Non-pigmented ciliary epithelial cell (primary cell): ENCODE measurements around the gene TENM3.

Experiments used
- DNase-seq: peaks from one replicate; pipeline ENCODE4 v3.0.0-alpha.2; 2010; ENCODE audit warnings: low read depth

Gene TENM3

DNA sequence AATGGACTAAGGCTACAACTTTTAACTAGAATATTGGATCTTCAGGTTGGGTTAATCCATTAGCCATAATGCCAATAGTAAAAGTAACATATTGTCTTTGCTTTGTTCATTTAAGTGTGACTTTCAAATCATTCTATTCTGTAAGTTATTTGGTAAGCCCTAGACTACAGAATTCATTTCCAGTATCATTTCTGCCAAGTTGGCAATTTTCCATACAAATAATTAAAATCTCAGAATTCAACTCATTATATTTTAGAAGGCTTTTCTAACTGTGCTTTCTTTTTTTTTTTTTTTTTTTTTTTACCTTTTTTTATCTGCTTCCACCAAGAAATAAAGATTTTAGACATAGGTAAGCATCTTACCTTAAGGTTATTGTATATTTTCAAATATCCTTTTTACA lies 500.6 kb downstream of the TENM3 start:
- DNase-seq: no peak

DNA sequence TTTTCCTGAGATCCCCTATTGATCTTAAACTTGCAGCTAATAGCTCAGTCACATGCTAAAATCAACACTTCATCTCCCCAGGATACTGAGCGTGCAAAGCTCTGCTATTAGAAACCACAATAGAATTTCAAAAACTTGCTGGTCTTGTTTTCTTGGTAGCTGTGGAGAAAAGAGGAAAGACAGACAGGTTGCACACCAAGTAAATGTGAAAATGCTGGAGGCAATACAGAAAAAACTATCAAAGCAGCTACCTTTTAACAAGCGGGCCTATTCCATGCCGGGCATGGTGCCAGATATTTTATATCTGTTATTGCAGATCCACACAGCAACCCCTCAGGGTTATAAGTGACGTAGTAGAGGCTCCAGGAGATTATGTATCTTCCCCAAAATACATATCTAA lies 502.0 kb downstream of the TENM3 start:
- no peak for DNase-seq

DNA sequence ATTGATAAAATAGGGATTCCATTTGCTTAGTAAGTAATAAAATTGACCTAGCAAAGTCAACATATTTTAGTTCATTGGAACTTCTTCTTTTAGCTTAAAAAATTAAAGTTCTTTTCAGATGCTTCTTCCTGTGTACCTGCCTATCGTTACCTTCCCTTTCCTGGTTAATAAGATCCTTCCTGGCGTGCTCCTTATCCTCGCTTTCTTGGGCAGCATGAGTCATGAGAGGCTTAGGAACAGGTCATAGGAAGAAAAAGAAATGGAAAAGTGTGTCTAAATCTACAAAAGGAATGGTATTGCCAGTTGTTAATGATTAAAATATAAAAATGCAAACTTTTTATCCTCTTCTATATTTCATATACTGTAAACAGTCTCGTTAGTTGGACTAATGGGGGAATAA lies 503.7 kb downstream of the TENM3 start:
- no peak for DNase-seq

DNA sequence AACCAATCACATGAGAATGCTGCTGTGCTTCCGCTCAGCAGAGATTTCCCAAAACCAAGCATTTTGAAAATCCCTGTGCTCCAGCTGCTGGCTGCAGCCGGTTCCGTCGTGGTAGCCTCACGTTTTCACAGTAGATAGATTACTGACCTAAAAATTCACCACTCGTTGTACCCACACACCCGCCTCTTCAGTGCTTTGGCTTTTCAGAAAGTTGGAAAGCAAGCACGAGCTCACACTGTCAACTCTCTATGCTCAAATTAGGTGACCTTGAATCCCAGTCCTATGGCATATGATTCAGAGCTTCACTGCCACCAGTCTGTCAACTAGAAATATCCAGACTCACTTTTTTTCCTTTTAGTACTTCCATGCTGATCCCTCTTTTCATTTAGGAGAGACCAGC lies 505.1 kb downstream of the TENM3 start:
- no peak for DNase-seq

DNA sequence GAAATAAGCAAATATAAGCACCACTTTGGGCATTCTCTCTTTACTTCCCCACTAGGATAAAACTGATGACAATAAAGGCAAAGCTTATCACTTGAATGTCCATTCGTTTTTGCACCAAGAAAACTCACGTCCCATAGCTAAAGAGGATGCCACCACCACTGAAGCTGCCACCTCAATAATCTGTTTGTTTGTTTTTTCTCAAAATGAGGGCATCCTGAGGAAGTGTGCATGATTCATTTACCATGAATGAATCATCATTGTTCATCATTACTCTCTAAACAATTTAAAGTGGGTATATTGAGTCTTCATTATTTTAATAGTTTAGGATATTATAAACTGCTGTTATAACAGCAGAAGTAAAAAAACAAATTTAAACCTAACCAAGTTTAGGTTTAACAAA lies 505.7 kb downstream of the TENM3 start:
- DNase-seq: no peak

DNA sequence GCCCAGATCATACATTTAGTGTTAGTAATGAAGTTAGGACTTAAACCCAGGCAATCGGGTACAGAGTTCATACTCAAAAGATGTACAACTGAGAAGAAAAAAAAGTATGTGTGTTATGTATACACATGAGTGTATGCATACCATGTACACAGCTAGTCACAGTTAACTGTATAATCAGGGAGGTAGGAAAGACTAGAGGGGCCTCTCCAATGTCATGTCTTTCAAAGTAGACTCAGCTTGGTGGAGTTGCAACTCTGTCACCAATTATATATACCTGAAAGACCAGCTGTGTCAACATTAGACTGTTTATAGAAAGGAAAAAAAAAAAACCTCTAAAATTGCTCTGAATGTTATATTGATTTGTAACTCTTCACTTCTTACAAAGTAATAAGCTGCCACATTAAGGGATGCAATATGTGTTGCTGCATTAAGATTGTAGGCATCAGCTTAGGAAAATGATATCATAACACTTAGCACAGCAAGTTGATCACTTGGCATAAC lies 506.5 kb downstream of the TENM3 start:
- no peak for DNase-seq

DNA sequence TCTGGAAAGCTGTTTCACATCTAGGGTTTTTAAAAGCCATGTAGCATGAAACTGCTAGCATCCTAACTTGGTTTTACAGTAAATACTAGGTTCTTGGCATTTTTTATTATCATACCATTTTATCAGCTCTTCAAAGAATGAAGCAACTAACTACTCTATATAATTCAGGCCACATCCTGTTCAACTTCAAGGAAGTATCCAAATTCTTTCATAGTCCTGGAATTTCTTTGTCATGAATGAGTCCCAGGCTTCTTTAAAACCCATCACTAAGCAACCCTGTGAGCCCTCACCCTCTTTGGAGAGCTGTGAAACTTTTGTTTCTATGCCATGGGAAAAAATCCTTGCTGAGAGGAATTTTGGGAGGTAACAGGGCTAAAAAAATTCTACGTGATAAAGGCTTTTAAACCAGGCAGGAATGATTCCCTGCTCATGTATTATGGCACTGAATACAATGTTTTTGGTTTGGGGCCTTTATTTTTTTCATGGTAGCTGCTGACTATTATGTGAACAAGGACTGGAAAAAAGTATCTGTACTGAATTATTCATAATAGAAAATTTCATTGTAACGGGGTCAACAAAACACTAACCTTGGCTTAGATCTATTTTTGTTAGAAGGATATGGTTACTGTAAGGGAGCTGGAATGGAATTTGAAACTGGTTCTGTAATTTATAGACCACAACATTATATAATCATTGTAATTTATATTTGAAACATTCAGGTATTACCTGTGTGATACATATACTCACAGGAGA lies 509.1 kb downstream of the TENM3 start:
- peak; percentile 65 for DNase-seq

DNA sequence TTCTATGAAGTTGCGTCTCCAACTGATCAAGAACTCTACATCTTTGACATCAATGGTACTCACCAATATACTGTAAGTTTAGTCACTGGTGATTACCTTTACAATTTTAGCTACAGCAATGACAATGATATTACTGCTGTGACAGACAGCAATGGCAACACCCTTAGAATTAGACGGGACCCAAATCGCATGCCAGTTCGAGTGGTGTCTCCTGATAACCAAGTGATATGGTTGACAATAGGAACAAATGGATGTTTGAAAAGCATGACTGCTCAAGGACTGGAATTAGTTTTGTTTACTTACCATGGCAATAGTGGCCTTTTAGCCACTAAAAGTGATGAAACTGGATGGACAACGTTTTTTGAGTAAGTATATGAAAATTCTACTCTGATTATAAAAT lies 511.7 kb downstream of the TENM3 start:
- DNase-seq: no peak

DNA sequence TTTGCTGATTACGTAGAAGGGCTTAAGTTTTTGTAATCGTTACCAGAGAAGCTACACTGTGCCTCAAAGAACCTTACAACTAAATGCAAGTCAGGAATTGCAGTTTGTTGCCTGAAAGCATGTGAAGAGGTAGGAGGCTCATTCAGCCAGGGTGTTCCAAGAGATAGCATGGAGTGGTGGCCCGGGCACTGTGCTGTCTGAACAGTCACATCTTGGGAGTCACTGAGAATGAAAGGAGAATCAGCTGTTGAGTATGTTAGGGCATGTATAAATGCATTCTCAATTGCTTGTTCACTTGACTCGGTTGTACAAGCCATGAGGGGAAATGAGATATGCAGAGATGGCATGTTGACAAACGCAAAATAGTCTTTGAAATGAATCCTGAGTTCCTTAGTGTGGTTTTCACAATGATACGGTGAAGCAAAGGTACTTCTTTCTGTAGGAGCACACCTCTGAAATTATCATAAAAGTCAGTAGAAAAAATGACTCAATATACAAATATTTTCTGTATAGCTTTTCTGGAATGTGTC lies 513.0 kb downstream of the TENM3 start:
- no peak for DNase-seq

DNA sequence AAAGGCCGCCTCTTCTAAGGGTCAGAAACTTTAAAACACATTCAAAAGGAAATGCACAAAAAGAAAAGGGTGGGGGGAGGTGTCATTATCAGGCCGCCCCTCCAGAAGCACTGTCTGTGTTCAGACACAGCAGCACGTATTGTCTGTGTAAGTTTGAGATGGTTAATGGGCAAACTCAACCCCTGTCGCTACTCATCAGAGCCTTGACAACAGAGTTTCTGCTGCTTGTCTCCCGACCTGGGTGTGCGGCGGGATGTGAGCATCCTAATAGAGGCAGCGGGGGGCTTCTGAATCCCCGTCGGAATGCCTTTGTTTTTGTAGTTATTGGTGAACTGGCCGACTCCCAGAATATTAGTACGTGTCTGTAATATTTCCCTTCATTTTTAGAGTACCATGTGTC lies 515.1 kb downstream of the TENM3 start:
- DNase-seq: no peak

DNA sequence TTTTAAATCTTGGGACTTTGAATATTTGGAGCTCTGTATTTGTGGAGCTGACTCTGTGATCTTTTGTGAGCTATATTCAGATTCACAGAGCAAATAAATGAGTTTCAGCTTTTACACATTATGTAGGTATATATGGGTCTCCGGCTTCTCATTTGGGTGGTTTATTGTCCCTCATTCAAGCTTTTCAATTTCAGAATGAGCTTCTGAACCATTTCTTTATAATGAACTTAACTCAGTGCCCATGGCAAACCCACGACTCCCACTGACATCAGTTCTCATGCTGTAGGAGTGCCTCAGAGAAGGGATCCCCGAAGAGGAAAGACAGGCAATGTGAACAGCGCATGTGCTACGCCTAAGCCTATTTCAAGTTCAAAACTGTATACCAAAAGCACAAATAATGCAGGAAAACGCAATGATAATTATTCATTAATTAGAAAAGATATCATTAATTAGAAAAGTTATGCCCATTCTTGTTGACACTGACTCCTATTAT lies 517.4 kb downstream of the TENM3 start:
- DNase-seq: no peak

DNA sequence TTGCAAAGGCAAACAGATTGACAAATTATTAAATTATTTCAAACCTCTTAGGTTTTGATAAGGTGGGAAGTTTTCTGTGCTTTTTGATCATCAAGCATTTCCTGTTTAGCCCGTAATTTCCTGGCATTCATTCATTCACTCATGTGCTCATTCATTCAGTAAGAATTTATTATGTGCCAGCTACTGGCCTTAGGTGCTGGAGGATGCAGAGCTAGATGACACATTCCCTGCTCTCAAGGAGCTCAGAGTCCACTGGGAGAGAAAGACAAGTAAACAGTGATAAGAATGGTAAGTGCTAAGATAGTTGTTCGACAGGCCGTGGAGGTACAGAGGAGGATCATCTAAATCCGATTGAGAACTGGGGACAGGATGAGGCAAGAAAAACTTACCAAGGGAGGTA lies 520.9 kb downstream of the TENM3 start:
- no peak for DNase-seq

DNA sequence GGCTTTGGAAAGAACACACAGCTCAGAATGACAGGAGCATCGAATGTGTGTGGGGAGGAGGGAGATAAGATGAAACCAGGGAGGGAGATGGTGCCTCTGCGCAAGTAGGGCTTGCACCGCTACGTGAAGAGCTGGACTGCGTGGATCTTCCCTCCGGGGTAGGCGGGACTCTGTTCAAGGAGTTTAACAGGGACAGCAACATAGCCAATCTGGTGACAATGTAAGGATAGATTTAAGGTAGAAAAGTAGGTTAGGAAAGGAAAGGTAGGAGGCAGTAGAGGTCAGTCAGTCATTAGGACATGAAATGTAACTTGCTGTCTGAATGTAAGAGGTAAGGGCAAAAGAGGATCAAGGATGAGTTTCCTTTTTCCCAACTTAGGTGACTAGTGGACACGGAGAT lies 521.4 kb downstream of the TENM3 start:
- no peak for DNase-seq

DNA sequence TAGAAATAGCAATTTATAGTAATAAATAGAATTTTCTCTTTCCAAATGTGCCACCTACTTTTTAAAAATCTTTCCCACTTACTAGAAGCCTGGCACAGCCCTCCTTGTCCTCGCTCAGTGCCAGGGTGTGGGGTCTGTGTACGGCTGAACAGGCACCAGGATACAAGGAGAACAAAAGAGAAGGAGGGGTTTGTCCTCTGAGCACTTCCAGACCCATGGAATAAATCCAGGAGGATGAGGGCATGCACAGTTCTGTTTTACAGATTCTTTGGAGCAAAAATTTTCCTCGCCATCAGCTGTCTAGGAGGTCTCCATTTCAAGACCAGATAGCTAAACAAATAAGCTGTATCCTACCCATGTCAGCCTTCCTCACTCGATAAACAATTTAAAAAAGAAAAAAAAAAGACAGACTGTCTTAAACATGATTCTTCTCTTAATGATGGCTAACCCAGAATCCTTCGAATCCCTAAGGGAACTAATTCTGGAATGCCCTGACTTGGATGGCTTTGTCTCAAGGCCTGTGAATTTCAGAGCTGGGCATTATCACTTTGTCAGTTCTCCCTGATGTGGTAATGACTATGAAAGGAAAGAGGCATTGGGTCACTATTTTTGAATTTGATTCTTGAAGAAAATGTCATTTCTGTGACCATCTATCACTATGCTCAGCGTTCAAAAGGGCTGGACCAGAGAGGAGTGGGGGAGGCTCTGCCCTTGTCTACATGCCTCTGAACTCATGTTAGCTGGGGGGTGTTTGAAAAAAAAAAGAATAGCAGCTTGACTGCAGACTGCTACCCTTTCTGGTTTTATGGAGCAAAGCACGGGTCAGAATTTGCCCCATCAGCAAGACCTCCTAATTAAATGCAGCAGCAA lies 523.0 kb downstream of the TENM3 start:
- no peak for DNase-seq

DNA sequence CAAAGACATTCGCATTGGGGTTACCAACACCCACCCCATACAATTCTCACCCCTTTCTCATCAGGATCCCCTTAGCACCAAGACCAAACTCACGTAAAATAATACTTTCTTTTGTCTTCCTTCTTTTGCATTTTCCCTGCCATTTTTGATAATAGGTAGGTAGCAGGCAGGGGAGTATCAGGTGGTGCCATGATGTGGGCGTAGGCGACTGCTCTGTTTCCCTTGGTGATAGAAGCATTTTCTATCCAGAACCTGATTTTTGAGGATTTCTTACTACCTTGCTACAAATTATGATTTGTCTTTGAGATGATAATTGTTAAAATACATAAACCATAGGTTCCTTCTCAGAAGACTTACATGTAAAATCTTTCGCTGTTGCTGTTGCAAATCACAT lies 523.7 kb downstream of the TENM3 start:
- DNase-seq: no peak

DNA sequence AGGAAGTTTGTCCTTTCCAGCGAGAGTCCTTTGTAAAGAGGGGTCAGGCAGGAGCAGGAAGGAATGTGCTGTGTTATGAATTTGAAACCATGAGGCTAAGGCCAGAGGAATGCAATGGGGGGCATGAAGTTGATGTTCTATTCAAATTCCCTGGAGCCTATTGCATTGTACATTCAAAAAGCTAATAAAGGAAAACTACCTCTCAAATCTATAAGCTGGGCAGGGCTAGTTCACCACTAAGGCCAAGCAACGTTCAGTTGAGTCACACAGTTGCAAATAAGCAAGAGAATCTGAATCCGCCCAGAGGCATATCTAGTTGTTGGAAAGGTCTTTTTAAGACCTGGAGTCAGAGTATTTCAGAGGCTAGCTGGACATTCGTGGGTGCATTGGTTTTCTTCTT lies 525.6 kb downstream of the TENM3 start:
- no peak for DNase-seq

DNA sequence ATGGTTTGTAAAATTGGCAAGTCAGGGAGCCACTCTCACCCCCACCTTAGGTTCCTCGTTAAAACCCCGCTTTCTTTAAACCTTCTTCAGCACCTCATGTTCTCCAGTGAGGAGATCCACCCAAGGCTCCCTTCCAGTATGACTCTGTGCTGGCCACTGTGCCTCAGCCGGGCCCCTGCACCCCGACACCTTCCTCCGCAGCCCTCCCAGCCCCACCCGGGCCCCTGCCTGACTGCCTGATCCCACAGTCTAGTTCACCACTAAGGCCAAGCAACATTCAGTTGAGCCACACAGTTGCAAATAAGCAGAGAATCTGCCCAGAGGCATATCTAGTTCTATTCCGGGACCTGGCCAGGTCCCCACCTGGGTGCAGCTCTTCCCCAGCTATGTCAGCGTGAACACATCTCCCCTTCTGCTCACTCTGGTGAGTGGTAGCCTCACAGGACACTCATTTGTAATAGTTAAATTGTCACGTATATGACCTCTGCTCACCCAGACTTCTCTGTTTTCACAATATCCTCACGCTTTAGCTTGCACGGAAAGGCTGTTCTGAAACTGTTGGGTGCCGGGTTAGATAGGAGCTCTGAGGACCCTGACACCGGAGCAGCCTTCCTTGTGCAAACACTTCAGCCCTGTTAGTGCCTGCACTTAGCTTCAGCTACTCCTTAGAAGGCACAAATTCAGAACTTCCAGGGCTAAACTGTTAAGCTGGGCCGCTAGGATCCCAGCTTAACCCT lies 527.2 kb downstream of the TENM3 start:
- no peak for DNase-seq

DNA sequence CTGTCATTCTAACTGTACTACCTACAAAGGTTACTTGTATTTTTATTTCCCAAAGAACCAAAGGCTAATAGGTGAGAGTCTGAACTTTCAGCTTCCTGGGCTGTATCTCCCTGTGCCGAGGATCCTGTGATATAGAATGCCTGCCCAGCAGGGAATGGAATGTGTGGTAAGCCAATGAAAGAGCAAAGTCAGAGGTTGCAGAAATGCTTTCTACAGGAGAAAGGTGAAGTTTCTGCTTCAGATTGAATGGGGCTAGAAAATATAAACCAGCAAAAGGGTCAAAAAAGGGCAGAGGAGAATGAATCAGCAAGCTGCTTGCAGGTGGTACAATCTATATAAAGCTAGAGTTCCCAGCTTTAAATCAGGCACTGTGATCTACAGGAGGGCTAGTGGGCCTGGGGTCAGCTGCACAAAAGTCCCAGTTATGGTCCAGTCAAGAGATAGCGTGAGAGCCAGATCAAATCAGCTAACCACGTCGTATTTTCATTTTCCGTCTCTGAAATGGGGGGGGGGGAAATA lies 527.9 kb downstream of the TENM3 start:
- DNase-seq: no peak

DNA sequence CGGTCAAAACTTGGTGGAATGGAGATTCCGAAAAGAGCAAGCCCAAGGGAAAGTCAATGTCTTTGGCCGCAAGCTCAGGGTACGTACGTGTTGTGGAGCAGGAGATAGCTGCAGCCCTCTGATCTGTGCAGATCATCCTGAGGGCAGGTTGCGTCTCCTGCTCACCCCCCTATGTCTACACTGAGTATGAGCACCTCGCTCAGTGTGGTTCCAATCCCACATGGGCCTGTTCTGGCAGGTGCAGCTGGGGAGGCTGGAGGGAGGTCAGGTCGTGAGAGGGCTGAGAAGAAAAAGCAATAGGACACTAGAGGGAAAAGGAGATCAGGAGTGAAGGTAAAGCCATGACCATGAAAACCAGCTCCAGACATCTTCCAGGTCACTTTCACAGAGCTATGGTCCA lies 531.9 kb downstream of the TENM3 start:
- no peak for DNase-seq

DNA sequence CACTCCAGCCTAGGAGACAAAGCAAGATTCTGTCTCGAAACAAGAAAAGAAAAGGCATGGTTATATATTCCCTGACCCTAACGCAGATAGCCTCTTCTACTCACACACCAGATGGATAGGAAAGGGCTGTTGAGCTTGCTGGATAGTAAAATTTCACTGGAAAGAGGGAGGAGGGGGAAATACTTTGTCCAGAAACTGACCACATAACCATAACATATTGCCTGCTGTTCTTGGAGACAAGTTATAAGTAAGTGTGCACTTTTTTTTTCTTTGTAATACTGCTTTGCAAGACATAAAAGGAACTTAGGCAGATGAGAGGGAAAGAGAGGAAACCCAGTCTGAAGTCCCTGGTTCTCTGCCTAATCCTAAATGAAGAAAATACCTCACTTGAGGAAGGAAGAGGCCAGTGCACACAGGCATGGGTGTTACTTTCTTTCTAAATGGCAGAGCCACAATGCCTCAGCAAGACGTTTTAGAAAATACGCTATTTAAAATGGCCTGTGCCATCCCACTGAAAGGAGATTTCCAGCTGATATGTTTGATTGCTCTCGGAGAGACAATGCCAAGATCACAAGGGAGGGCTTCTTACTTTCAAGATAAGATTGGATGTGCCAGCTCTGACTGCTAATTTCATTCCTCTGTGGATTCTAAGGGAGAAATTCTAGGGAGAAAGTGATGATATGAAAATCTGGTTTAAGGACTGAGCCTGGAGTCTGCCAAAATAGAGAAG lies 533.3 kb downstream of the TENM3 start:
- no peak for DNase-seq

DNA sequence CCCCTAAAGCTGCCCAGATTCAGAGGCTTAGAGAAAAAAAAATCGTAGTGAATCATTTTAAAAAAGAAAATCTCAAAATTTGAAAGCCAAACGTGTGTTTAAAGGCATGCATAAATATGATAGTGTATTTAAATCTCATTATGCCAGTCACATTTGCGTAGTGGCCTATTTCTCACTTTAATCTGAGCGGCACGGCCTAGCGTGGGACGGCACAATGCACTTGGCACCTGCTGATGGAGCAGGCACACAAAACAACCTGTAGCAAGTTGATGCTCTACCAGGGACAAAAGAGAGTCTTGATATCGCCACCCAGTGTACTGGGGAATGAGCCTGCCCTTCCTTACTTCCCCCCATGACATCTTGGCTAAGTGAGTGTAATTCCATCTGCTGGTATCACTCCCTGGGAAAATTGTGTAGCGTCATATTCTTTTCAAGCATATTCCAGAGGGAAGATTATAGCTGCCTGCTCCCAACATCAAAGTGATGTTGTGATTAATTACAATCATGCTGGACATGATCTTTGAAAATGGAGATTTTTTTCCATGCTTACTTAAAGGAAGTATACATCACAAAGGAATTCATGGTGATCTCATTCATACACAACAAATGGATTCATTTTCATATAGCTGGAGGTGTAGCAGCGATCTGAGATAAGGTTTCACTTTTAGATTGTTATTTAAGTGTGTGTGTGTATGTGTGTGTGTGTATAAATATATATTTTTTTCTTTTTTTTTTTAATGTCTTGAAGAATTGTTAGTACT lies 535.2 kb downstream of the TENM3 start:
- DNase-seq: no peak
